Mucosa of rectum (tissue), 2 donors: ENCODE data around the gene EXOC3L4.
"Not testable (repeated sequence)": the region's sequence is repeated elsewhere in the genome, so short reads cannot be mapped to it uniquely, and the experiment has no call there.

Experiments
- H3K27ac ChIP-seq, 2 donors: one replicate each; pipeline ENCODE4 v1.7.0; 2013; ENCODE audit warnings: inconsistent platforms in 2 of 2, low read depth in 2 of 2, low read length in 2 of 2
- H3K27me3 ChIP-seq, 2 donors: one replicate each; pipeline ENCODE4 v1.7.0; 2013; ENCODE audit warnings: low read length in 2 of 2; ENCODE audit not compliant: control insufficient read depth in 2 of 2, insufficient read depth in 2 of 2
- H3K36me3 ChIP-seq, 2 donors: one replicate each; pipeline ENCODE4 v1.7.0; 2013; ENCODE audit warnings: low read length in 2 of 2; ENCODE audit not compliant: control insufficient read depth in 2 of 2, insufficient read depth in 2 of 2
- H3K4me1 ChIP-seq, 2 donors: one replicate each; pipeline ENCODE4 v1.7.0; 2013; ENCODE audit warnings: low read length in 2 of 2, mild to moderate bottlenecking in 1 of 2; ENCODE audit not compliant: control insufficient read depth in 2 of 2, insufficient read depth in 2 of 2
- H3K4me3 ChIP-seq, 2 donors: one replicate each; pipeline ENCODE4 v1.7.0; 2013; ENCODE audit warnings: low read length in 2 of 2
- H3K9ac ChIP-seq, 2 donors: one replicate each; pipeline ENCODE4 v1.7.0; 2013; ENCODE audit warnings: low read length in 2 of 2, low read depth in 1 of 2, mild to moderate bottlenecking in 1 of 2
- H3K9me3 ChIP-seq, 2 donors: one replicate each; pipeline ENCODE4 v1.7.0; 2013; ENCODE audit warnings: low read length in 2 of 2; ENCODE audit not compliant: control insufficient read depth in 2 of 2
- donor health status: healthy.
- donor health status: Normal muscosa, but diverticular disease.

EXOC3L4 gene

GRCh38 chr14:103094406-103095209, at the start of gene EXOC3L4:
TSS of gene EXOC3L4 (plus strand) at chr14:103094725. CDS start at chr14:103100220, 5,495 bp downstream.
- Histone ChIP-seq H3K27me3 (no peaks in the 10 kb centered on the region), H3K4me1 (peaks cover 22 to 32% of the 10 kb centered on the region in 2 donors), H3K9me3 (no peaks in the 10 kb centered on the region), H3K36me3 (no peaks in the 10 kb centered on the region), H3K4me3 (peak within 1 kb of the TSS; percentile 42 to 74), H3K27ac (peak within 1 kb of the TSS; percentile 85 to 93), H3K9ac (peak within 1 kb of the TSS; percentile 74 to 77)

- no peak overlapping the region for H3K9ac ChIP-seq
- H3K9me3 ChIP-seq: no peaks in the 10 kb centered on the region
- H3K4me3 ChIP-seq: no peak overlapping the region
- H3K4me1 ChIP-seq: peaks cover 0 to 3% of the 10 kb centered on the region in 2 donors
- H3K27me3 ChIP-seq: no peaks in the 10 kb centered on the region
- peaks cover 11 to 12% of the 10 kb centered on the region in 2 donors for H3K36me3 ChIP-seq
- no peak overlapping the region for H3K27ac ChIP-seq
These were observed 49.1 kb upstream of the EXOC3L4 start for GRCh38 chr14:103045371-103045869.

- H3K4me1 ChIP-seq, H3K9me3 ChIP-seq, H3K9ac ChIP-seq, H3K27ac ChIP-seq, H3K4me3 ChIP-seq, H3K36me3 ChIP-seq, H3K27me3 ChIP-seq: not testable (repeated sequence)
These were observed 47.1 kb upstream of the EXOC3L4 start for GRCh38 chr14:103047453-103047852.

- H3K4me1 ChIP-seq: peaks cover 6 to 7% of the 10 kb centered on the region in 2 donors
- H3K9me3 ChIP-seq: no peaks in the 10 kb centered on the region
- no peak overlapping the region for H3K27ac ChIP-seq
- H3K27me3 ChIP-seq: no peaks in the 10 kb centered on the region
- H3K9ac ChIP-seq: no peak overlapping the region
- H3K36me3 ChIP-seq: no peaks in the 10 kb centered on the region
- no peak overlapping the region for H3K4me3 ChIP-seq
These were observed 43.6 kb upstream of the EXOC3L4 start for GRCh38 chr14:103050935-103051334.

DNA sequence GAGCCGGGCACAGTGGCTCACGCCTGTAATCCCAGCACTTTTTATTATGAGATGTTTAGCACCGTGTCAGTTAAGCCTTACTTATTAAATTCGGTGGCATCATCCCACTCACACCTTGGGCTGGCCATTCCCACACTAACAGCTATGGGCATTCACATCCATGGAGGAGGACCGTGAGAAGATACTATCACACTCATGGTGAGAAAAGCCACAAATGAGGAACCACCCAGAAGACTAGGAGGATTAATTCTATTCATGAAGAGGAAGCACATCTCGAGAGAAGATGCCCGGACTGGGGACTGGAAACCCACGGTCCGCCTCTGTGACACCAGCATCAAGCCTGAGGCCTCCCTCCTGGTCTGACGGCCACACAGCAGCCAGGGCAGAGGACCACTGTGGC, 42.1 kb upstream of the EXOC3L4 start:
- Histone ChIP-seq H3K36me3 (no peaks in the 10 kb centered on the region), H3K9me3 (no peaks in the 10 kb centered on the region), H3K4me3 (no peak overlapping the region), H3K9ac (no peak overlapping the region), H3K4me1 (peaks cover 6 to 7% of the 10 kb centered on the region in 2 donors), H3K27ac (no peak overlapping the region), H3K27me3 (no peaks in the 10 kb centered on the region)

DNA sequence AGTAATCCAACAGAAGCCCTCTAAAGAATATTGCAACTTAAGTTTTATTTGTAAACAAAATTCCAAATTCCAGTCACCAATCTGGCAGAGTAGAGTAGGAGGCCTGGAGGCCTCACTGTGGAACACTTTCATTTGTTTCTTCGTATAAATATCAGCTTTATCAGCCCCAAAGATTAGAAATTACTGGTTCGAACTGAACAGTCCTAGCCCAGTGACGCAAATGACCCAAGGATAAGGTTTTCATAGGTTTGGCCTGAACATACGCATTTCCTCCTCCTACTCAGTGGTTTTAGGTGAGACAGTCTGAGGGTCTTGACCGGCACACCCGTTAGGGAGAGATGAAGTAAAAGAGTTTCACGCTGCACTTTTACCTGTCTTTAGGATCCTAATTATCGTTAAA, 38.8 kb upstream of the EXOC3L4 start:
- H3K4me1 ChIP-seq: peaks cover 11 to 12% of the 10 kb centered on the region in 2 donors
- no peaks in the 10 kb centered on the region for H3K36me3 ChIP-seq
- H3K9ac ChIP-seq: peak overlapping the region; percentile 34 to 47
- peak overlapping the region; percentile 60 to 62 for H3K4me3 ChIP-seq
- no peaks in the 10 kb centered on the region for H3K27me3 ChIP-seq
- H3K27ac ChIP-seq: peak overlapping the region in 1 of 2 donors; percentile 49
- no peaks in the 10 kb centered on the region for H3K9me3 ChIP-seq

- Histone ChIP-seq H3K9me3 (no peaks in the 10 kb centered on the region), H3K27ac (peak overlapping the region; percentile 86 to 94), H3K36me3 (no peaks in the 10 kb centered on the region), H3K9ac (peak overlapping the region; percentile 79 to 88), H3K27me3 (no peaks in the 10 kb centered on the region), H3K4me3 (peak overlapping the region; percentile 83 to 90), H3K4me1 (peaks cover 11 to 12% of the 10 kb centered on the region in 2 donors)
These were observed 38.0 kb upstream of the EXOC3L4 start for GRCh38 chr14:103056322-103057027.

- peak overlapping the region; percentile 79 to 88 for H3K9ac ChIP-seq
- H3K36me3 ChIP-seq: no peaks in the 10 kb centered on the region
- peak overlapping the region; percentile 86 to 94 for H3K27ac ChIP-seq
These were observed 37.5 kb upstream of the EXOC3L4 start for GRCh38 chr14:103057028-103057371.

GRCh38 chr14:103057372-103058163, 37.0 kb upstream of the EXOC3L4 start, which contains the start of gene CDC42BPB:
TSS of gene CDC42BPB (minus strand) at chr14:103057549. CDS start at chr14:103057173, 376 bp downstream.
- H3K4me3 ChIP-seq: peak within 1 kb of the TSS; percentile 83 to 90
- no peaks in the 10 kb centered on the region for H3K36me3 ChIP-seq
- H3K9ac ChIP-seq: peak within 1 kb of the TSS; percentile 79 to 92
- no peaks in the 10 kb centered on the region for H3K9me3 ChIP-seq
- peak within 1 kb of the TSS; percentile 88 to 94 for H3K27ac ChIP-seq
- no peaks in the 10 kb centered on the region for H3K27me3 ChIP-seq
- H3K4me1 ChIP-seq: peaks cover 8 to 12% of the 10 kb centered on the region in 2 donors

More at GRCh38 chr14:103057028-103057371, 37.5 kb upstream of the EXOC3L4 start:
- Histone ChIP-seq H3K4me1 (peaks cover 11 to 12% of the 10 kb centered on the region in 2 donors), H3K9me3 (no peaks in the 10 kb centered on the region), H3K27me3 (no peaks in the 10 kb centered on the region), H3K4me3 (peak overlapping the region; percentile 83 to 90)
